Measurements from ENCODE around the gene PLPP6. TPM values are rescaled to one million over a fixed set of nuclear protein-coding genes. Genes with fewer than 3 reads are reported as not detected.

Gene PLPP6
- total RNA-seq, 1 experiment from 2014 or later = 30.9 TPM

DNA sequence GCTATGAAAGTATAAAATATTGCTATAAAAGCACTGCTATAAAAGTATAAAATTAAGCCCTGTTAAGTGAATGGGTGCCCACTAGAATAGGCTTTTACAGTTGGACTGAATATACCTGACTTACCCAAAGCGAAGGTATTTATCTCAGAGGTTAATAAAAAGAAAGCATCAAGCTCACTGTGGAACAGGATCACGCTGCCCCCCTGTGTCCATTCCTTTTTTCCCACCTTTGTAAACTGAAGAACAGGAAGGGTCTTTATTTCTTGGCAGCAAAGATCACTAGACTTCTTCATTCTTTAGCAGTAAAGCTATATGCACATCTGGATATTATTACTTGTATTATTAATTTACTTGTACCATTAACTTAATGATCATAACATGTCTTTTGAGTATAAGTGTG, 22.1 kb upstream of the PLPP6 start:
- H3K36me3 ChIP-seq (ENCODE audit: insufficient read depth, low read length, poor library complexity, severe bottlenecking) = no peaks in the 10 kb centered on the region
- DNase-seq (ENCODE audit: low spot score) = peak; percentile 69
- intact Hi-C loops (cut with micrococcal nuclease; ENCODE audit: unreplicated experiment) = loop anchor here (1.0 to 5.0 kb wide), 2 partner anchors 258 to 323 kb away; no protein-coding TSS in a partner anchor
- TF ChIP-seq, protein P1, sequence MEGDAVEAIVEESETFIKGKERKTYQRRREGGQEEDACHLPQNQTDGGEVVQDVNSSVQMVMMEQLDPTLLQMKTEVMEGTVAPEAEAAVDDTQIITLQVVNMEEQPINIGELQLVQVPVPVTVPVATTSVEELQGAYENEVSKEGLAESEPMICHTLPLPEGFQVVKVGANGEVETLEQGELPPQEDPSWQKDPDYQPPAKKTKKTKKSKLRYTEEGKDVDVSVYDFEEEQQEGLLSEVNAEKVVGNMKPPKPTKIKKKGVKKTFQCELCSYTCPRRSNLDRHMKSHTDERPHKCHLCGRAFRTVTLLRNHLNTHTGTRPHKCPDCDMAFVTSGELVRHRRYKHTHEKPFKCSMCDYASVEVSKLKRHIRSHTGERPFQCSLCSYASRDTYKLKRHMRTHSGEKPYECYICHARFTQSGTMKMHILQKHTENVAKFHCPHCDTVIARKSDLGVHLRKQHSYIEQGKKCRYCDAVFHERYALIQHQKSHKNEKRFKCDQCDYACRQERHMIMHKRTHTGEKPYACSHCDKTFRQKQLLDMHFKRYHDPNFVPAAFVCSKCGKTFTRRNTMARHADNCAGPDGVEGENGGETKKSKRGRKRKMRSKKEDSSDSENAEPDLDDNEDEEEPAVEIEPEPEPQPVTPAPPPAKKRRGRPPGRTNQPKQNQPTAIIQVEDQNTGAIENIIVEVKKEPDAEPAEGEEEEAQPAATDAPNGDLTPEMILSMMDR (conservative IDR thresholded peaks at IDR 0.05; ENCODE audit: low read depth, low read length) = peak; percentile 74
- TF ChIP-seq EZH2 (IDR thresholded peaks at IDR 0.05; ENCODE audit: borderline replicate concordance, low read depth, low read length, poor library complexity, severe bottlenecking) = no peak
- peaks cover 16% of the 10 kb centered on the region for H3K4me1 ChIP-seq (ENCODE audit: insufficient read depth, low read length, poor library complexity, severe bottlenecking)
- CTCF ChIA-PET = interaction anchor here (0.5 to 1.6 kb wide), 5 partner anchors 14 to 365 kb away, joined by 3 to 11 read pairs (median 4); no protein-coding TSS in a partner anchor
- H3K9me3 ChIP-seq (ENCODE audit: low read depth, low read length, poor library complexity, severe bottlenecking) = no peaks in the 10 kb centered on the region
- no peaks in the 10 kb centered on the region for H3K27me3 ChIP-seq (replicated peaks; ENCODE audit: insufficient read depth, low read depth, low read length, poor library complexity)
- POLR2A ChIA-PET (ENCODE audit: low non-redundant PET) = interaction anchor here (1.0 kb wide), 1 partner anchor 14 kb away, joined by 4 read pairs; no protein-coding TSS in a partner anchor
- no TSS peak for BruUV-seq (replicated peaks)
- no peak overlapping the region for H3K4me3 ChIP-seq (ENCODE audit: low read depth, low read length, poor library complexity, severe bottlenecking)
- H3K27ac ChIP-seq (ENCODE audit: low read depth, low read length, poor library complexity, severe bottlenecking) = no peak overlapping the region

DNA sequence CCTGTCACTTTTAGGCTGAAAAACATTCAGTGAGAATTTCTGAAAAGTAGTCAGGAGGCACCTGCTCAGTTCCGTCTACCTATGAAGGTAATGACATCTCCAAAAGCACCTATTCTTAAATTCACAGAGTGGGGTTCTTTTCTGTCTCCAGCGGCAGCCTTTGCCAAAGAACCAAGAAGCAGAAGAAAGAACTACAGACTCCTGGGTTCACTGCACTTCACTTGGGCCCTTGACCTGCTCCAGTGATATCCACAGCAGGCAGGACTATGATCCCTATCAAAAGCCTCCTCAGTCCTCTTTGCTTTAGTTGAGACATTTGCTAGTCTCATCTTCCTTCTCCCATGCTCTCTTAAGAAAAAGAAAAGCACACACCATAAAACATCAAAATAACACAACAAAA, 19.7 kb upstream of the PLPP6 start:
- CTCF ChIA-PET = no interaction called here
- H3K4me1 ChIP-seq (ENCODE audit: insufficient read depth, low read length, poor library complexity, severe bottlenecking) = peaks cover 7% of the 10 kb centered on the region
- H3K9me3 ChIP-seq (ENCODE audit: low read depth, low read length, poor library complexity, severe bottlenecking) = no peaks in the 10 kb centered on the region
- intact Hi-C loops (cut with micrococcal nuclease; ENCODE audit: unreplicated experiment) = loop anchor here (5.0 kb wide), 1 partner anchor 325 kb away; no protein-coding TSS in a partner anchor
- TF ChIP-seq, protein P1 (conservative IDR thresholded peaks at IDR 0.05; ENCODE audit: low read depth, low read length) = no peak
- TF ChIP-seq EZH2 (IDR thresholded peaks at IDR 0.05; ENCODE audit: borderline replicate concordance, low read depth, low read length, poor library complexity, severe bottlenecking) = no peak
- no TSS peak for BruUV-seq (replicated peaks)
- H3K27me3 ChIP-seq (replicated peaks; ENCODE audit: insufficient read depth, low read depth, low read length, poor library complexity) = no peaks in the 10 kb centered on the region
- no peak overlapping the region for H3K4me3 ChIP-seq (ENCODE audit: low read depth, low read length, poor library complexity, severe bottlenecking)
- H3K36me3 ChIP-seq (ENCODE audit: insufficient read depth, low read length, poor library complexity, severe bottlenecking) = peaks cover 6% of the 10 kb centered on the region
- H3K27ac ChIP-seq (ENCODE audit: low read depth, low read length, poor library complexity, severe bottlenecking) = peak overlapping the region; percentile 65
- DNase-seq (ENCODE audit: low spot score) = no peak
- POLR2A ChIA-PET (ENCODE audit: low non-redundant PET) = no interaction called here

DNA sequence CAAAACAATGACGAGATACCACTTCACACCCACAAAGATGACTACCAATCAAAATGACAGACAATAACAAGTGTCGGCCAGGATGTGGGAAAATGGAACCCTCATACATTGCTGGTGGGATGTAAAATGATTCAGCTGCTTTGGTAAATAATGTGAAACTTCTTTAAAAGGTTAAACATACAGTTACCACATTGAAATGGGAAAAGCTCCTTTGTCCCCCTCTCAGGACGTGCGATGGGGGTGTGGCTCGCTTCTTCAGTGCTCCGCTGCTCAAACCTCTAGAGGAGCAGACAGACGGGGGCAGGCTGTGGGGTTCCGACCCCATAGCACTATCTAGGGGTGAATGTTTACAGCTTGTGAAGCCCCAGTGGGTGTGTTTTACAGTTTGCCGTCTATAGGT, 8.0 kb upstream of the PLPP6 start:
- ChIA-PET CTCF (no interaction called here), POLR2A (ENCODE audit: low non-redundant PET) (interaction anchor here (0.5 kb wide), 1 partner anchor 14 kb away, joined by 4 read pairs; no protein-coding TSS in a partner anchor)
- Histone ChIP-seq H3K9me3 (ENCODE audit: low read depth, low read length, poor library complexity, severe bottlenecking) (no peaks in the 10 kb centered on the region), H3K4me1 (ENCODE audit: insufficient read depth, low read length, poor library complexity, severe bottlenecking) (peaks cover 52% of the 10 kb centered on the region), H3K27ac (ENCODE audit: low read depth, low read length, poor library complexity, severe bottlenecking) (peak overlapping the region; percentile 99), H3K36me3 (ENCODE audit: insufficient read depth, low read length, poor library complexity, severe bottlenecking) (peaks cover 43% of the 10 kb centered on the region), H3K27me3 (replicated peaks; ENCODE audit: insufficient read depth, low read depth, low read length, poor library complexity) (no peaks in the 10 kb centered on the region), H3K4me3 (ENCODE audit: low read depth, low read length, poor library complexity, severe bottlenecking) (no peak overlapping the region)
- TF ChIP-seq, protein P1 (conservative IDR thresholded peaks at IDR 0.05; ENCODE audit: low read depth, low read length) = no peak
- no peak for TF ChIP-seq EZH2 (IDR thresholded peaks at IDR 0.05; ENCODE audit: borderline replicate concordance, low read depth, low read length, poor library complexity, severe bottlenecking)
- no TSS peak for BruUV-seq (replicated peaks)
- DNase-seq (ENCODE audit: low spot score) = no peak
- intact Hi-C loops (cut with micrococcal nuclease; ENCODE audit: unreplicated experiment) = no loop called here
